GM19397 (cell line): ENCODE data around the gene RALGPS1.

Experiments used
- ATAC-seq: cut with Tn5 transposase; IDR thresholded peaks from one replicate; pipeline ENCODE4 v1.9.1; 2021; ENCODE audit warnings: mild to moderate bottlenecking, moderate library complexity; ENCODE audit not compliant: unreplicated experiment

Gene RALGPS1

DNA sequence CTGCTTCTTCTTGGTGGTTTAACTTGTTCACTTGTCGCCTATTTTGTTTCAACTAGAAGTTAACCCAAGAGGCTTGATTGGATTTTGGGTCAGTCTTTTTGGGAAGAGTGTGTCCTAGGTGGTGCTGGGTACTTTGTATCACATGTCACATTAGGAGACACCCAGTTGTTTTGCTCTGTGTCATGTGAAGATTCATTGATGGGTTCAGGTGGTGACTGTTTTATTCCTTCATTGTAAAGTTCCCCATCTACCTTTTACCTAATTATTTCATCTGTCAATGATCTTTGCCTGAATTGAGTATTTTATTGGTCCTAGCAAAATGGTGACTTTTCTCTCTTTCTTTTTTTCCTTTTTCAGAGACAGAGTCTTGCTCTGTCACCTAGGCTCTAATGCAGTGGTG lies 69.2 kb downstream of the RALGPS1 start:
- ATAC-seq, result no peak

DNA sequence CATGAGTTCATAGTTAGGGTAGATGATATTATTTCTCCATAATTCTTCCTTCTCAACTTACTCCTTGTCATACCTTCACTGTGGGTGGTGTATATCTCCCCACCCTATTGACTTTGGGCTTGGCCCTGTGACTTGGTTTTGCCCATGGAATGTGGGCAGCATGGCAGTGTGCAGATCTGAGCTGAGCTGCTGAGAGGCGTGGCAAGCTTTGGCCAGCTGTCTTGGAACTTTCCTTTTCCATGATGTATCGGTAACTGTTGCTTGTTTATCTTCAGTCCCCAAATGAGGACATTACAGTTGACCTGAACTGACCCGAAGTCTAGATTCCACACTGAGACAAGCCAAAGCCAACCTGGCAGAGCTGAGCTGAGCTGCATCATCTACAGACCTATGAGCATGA lies 70.4 kb downstream of the RALGPS1 start:
- ATAC-seq, result no peak

DNA sequence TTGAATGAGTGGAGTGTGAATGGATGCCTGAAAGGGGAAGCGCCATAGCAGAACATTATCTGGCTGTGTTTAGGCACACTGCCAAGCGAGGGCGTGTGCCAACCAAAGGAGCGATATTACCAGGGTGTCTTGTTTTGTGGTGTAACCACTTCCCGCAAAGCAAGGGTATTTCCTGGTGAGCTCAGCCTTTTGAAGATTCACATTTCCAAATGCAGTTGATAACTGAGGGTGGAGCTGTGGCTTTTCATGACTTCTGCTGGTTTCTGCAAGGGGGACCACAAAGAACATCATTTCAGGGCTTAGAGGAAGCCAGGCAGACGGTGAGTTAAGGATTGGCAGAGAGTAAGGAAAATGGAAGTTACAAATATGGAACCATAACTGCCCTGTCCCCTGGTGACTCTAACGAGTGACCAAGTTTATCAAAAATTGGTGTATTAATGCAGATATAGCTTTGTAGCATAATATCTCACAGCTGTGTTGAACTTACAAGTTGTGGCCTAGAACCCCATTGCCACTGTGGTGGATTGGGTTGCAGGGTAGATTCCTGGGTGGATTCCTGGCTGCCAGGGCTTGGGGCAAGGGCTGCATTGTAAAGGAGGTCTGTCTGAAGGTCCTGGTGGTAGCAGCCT lies 71.4 kb downstream of the RALGPS1 start:
- peak; percentile 59 for ATAC-seq

DNA sequence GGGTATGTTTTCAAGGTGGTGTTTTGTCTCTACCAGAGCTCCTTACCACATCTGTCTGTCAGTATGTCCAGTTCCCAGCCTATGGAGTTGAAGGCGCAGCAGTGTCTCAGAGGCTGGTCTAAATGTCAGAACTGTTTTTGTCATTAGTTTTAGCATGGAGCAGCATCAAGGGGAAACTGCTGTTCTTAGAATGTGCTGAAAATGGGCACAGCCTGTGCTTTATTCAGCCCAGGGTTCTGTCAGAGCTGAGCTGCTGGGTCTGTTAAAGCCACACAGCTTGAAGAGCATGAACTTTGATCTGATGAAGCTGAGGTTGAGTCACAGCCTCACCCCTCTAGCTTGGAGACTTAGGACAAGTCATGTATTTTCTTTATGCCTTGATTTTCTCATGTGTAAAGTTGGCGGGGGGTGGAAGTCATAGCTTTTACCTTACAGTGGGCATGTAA lies 71.9 kb downstream of the RALGPS1 start:
- no peak for ATAC-seq

DNA sequence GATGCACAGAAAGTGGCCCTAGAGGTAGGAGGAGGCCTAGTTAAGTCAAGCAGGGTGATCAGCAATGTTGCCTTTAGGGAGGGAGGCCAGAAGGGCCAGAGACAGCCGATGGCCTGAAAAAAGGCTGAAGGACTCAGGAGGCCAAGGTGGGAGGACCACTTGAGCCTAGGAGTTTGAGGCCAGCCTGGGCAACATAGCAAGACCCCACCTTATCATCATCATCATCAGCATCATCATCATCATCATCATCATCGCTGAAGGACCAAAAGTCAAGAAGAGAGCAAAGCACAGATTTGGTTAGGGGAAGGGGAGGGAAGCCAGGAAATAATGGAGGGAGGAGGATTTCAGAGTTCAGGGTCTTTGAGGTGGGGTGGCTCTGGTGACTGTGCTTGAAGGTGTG lies 74.3 kb downstream of the RALGPS1 start:
- no peak for ATAC-seq

DNA sequence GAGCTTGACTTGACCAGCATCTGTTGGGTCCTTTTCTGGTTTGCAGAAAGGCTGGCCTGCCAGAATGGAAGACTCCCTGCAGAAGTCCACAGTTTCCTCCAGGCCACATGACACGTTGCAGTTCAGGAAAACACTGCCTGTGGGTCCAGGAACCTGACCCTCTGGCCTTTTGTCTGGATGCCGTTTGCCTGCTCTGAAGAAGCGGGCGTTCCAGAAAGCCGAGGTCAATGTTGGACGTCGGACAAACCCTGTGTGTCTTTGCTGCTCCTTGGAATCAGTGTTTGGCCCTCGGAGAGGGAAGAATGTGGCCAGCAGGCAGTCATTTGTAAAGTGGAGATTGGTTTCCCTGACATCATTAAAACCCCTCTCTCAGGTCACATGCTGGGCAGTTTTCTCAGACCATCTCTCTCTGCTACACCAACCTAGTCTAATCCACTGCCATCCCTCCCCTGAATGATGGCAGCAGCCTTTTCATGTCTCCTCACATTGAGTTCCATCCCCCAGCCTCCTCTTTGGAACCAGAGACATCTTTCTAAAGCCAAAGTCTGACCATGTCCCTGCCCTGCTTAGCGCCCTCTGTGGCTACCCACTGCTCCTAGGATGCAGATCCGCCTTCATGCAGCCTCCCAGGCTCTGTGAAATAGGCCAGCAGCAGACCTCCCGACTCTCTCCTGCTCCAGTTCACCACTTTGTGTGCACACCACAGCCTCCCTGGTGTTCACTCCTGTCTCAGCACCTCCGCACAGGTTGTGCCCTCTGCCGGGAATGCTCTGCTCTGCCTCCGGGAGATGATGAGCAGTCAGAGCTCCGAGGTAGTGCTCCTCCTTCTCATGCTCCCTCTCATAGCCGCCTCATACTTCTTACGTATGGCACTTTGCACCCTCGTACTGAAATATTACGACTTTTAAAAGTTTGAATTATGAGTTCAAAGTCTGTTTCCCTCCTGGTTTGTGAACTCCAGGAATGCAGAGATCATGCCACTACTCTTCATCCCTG lies 75.6 kb downstream of the RALGPS1 start:
- no peak for ATAC-seq

DNA sequence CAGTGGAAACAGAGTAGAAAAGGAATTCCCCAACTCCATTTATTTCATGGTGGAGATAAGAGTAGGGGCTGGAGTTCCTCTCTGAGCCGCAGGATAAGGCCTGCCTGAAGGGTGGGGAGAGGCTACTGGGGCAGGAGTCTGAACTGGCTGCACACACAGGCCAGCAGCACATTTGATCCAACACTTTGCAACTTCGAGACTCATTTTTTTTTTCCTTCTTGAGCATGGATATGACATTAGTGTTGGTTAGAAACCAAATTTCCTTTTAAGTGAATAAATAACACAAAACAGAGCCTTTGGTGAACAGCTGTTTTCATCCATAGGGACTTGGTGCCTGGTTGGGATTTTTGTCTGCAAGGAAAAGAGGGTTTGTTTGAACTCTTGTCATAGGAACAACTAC lies 76.6 kb downstream of the RALGPS1 start:
- ATAC-seq, result no peak

DNA sequence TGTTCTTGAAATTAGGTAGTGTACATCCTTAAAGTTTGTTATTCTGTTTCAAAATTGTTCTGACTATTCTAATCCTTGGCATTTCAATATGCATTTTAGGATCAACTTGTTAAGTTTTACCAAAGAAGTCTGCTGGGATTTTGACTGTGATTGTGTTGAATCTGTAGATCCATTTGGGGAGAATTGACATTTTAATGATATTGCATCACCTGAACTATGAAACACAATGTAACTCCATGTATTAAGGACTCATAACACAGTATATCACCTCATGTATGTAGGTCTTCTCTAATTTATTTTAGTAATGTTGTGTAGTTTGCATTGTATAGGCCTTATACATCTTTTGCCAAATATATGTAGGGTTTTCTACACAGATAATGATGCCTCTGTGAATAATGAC lies 77.8 kb downstream of the RALGPS1 start:
- ATAC-seq, result no peak

DNA sequence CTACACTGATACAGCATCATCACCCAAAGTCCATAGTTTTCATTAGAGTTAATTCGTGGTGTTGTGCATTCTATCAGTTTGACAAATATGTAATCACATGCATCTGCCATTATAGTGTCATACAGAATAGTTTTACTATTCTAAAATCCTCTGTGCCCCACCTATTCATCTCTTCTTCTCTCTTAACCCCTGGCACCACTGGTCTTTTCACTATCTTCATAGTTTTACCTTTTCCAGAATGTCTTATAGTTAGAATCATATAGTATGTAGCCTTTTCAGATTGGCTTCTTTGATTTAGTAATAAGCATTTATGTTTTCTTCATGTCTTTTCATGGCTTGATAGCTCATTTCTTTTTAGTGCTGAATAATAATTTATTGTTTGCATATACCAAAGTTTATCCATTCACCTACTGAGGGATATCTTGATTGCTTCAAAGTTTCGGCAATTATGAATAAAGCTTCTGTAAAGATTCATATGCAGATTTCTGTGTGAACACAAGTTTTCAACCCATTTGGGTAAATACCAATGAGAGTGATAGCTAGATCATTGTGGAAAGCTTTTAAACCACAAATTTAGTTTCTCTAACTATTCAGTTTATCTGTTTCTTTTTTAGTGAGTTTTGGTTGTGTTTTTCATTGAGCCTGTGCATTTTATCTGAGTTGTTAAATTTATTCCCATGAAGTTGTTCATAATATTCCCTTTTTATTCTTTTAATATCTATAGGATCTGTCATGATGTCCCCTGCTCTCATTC lies 84.9 kb downstream of the RALGPS1 start:
- ATAC-seq, result no peak

DNA sequence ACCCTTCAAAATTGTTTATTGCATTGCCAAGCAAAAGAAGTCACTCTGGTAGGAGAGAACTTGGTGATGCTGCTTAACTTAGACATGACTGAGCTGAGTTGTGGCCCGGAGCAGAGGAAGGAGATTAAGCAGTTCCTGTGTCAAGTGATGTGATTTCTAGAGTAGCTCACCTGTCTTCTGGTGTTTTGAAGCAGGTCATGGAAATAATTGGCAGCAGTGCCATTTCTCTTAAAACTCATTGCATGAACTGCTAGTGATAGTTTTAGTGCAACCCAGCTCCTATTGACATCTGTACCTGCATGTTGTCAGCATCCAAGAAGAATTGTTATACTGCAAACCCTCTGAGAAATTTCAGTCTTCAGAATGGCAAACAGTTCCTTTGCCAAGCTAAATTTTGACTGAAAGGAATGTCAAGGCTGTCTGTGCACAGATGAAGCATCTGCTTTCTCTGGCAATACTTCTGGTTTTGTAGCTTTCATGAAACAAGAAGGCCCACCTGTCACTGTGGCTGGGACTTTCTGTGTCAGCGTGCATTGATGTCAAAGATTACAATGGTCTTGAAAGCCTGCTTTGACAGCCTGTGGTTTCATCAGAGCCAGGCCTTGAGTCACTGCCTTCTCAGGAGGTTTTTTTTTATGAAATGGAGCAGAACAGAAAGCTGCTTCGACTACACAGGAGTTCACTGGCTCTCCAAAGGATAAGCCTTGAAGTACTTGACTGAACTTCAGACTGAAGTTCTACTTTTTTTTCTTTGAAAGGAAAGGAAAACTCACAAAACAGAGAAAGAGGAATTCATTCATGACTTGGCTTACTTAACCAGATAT lies 90.6 kb downstream of the RALGPS1 start:
- ATAC-seq, result peak; percentile 70

DNA sequence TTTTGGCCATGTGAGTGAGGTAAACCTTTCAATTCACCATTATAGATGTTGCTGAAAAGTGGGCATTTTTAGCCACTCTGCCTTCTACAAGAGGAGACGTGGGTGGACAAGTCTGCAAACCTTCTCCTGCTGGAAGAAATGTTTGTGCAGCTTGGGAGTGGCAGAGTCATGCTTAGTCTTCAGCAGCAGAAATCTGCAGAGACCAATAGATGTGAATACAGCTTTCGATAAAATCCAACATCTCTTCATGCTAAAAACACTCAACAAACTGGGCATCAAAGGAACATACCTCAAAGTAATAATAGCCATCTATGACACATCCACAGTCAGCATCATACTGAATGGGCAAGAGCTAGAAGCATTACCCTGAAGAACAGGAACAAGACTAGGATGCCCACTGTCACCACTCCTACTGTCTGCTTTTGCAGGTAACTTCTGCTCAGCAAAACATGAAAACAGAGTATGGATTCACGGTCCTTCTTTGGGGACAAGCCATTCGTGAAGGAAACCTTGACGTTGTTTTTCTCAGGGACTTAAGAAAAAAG lies 91.3 kb downstream of the RALGPS1 start:
- peak; percentile 24 for ATAC-seq

DNA sequence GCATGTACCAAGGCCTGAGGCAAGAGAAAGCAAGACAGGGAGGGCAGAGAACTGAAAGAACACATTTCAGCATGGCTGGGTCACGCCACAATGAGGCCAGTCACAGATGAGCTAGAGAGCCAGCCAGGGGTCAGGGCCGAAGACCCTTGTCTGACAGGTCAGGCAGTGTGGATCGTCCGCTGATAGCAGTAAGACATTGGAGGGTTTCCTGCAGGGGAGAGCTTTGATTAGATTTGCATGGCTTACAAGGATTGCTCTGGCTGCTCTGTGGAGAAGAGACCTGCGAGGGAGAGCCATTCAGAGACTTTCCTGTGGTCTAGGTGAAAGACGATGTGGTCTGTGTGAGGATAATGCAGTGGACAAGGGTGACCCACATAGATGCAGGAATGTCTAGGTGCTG lies 93.1 kb downstream of the RALGPS1 start:
- ATAC-seq, result no peak

DNA sequence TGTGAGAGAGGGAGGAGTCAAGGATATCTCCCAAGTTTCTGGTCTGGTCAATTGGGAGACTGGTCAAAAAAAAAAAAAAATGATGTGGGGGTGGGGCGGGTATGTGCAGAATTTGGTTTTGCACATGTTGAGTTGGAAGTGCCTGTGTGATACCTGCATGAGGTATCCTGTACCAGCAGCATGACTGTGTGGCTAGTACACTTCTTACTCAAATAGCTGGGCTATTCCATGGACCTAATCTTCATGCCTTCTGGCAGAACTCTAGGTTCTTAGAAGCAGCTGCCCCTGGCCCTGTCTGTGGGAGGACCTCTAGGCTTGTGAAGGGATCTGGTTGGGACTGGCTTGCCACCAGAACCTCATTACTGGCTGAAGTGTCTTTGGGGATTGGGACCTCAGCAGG lies 93.5 kb downstream of the RALGPS1 start:
- no peak for ATAC-seq

DNA sequence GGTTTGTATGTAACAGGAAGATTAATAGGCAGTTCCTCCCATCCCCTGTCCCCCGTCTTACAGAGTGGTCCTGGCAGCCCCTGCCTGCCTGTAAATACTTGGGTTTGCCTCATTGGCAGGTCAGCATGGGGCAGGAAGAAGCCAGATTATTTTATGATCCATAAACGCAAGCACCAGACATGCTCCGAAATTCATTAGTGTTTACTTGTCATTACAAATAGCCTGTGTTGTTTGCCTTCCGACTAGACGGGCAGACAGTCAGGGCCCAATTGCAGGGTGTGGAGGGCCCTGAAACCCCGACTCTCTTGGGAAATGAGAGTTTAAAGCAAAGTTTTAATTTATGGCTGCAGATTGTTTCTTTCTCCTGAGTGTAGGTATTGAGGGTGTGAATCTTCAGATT lies 97.2 kb downstream of the RALGPS1 start:
- ATAC-seq, result no peak

DNA sequence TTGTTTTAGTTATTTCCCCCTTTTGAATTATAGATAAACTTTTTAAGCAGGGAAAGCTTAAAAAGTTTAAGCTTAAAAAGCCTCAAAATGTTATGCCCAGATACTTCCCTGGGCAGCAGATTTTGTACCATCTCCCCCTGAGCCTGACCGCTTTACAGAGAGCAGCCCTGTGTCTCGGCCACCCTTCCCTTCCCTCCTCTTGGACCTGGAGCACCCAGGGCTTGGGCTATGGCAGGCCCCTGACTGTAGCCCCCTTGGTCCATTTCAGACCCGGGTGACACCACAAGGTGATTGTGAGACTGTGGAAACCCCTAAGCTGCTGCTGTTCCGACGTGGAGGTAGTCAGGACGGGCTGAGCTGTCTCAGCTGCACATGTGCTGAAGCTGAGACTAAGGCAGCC lies 97.7 kb downstream of the RALGPS1 start:
- ATAC-seq, result no peak

DNA sequence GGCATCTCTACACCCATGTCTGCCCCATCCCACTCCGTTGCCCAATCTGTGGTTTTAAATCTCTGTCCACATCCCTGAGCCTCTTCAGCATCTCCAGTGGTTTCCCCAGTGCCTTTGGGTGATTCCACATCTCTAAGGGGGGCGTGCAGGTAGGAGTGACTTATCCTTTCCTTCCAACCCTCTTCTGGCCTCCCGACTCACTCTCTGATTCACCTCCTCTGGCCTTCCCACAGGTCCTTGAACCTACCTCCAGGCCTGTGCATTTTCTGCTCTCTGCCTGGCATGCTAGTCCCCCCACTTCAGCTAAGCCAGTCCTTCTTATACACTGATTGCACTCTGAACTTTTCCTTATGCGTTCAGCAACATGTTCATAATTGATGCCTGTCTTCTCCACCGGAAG lies 99.0 kb downstream of the RALGPS1 start:
- no peak for ATAC-seq

DNA sequence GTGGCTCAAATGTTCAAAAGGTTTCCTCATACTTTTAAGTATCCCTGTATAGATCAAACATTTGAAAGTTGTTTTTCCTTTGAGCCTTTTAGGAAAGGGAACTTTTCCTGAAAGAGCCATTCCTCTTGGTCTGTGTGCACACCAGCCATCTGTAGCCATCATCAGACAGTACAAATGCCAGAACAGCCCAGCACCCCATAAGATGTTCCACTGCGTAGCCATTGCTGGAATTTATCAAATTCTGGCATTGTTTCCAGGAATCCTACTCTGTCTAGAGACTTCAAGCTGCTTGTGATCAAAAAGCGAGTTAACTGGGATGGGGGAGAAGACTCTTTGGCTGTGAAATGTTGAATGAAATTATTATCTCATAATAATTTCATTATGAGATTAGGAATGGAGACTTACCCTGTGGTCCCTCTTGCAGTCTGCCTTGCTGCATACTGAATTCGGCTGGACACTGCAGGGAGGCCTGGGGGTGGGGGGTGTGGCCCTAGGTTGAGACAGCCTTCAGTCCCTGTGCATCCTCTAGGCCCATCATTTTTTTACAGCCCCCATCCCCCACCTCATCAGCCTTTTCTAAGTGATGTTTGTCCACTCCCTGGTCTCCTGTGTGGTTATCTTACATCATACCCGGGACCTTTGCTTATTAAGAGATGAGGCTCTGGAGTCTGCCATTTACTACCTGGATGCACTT lies 99.8 kb downstream of the RALGPS1 start:
- no peak for ATAC-seq

DNA sequence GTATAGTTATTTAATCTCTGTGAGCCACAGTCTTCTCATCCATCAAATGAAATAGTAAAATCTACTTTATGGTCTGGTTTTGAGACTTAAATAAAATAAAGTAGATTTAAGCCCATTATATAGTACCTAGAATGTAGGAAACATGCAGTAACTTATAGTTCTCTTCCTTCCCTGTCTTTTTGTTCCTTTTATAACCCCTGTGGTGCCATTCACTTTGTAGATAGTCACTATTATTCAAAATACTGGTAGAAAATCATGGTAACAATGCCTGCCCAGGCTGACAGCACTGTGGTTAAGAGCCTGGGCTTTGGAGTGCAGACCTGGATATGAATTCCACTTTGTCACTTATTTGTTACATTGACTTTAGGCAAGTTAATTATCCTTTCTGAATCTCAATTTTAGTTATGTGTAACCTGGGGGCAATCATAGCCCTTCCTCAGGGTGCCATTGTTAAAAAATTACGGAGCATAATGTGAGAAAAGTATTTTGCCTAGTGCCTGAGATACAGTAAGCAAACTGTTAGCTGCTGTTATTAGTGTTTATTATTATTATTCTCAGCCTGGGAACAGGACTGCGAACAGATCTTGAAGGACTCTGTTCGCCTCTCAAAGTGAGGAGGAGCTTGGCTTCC lies 100.4 kb downstream of the RALGPS1 start:
- ATAC-seq, result no peak

DNA sequence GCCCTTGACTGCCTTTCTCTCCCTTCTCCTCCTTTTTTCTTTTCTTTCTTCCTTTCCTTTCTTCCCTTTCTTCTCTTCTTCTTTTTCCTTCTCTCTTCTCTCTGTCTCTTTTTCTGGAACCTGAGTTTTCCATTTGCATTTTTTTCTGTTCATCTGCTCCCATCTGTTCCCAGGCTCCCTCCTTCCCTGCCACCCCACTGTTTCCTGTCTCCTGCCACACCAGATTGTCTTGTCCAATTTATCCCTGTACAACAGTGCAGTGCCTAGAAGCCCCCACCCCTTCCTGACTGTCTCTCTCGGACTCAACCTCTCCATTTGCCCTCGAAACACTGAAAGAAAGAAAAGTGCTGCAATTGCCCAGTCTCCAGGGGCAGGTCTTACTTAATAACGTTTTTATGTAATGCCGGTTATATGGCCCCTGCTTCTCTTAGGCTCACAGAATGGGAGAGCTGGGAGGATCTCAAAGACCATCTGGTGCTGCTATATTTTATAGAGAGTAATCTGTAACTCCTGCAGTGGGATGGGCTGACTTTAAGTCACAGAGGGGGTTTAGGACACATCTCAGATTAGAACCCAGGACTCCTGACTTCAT lies 101.4 kb downstream of the RALGPS1 start:
- no peak for ATAC-seq
